Measurements from ENCODE around the gene FRMD4A.

FRMD4A gene

DNA sequence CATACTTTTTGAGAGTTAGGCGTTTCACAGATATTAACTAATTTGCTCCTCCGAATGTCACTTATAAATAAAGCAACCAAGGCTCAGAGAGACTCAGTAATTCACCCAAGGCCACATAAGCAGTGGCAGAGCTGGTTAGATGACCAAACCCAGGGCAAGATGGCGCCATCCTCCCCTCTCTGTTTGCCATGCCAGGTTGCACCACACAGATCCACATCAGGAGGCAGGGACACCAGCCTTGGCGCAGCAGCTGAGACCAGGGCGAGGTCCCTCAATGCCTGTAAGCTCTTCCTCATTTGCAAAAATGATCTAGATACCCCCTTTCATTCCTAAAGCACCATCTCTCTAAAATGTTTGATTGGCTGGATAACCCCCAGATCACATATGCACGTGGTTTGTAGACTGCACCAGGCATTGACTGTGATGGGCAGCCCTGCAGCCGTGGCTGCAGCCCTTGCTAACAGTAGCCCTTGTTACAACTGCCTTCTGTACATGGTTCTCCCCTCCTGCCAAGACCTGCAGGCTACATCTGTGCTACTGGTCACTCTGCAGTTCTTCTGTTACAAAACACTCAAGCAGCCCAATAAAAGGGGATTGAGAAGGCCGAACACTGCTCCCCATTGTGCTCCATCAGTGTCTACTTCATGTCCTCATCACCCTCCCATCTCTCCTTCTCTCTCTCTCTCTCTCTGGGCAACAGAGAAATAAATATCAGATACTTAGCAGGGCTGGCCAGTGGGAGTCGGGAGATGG lies 445.3 kb downstream of the FRMD4A start:
- no peak for DNase-seq (ENCODE audit: low spot score)
- Mint-ChIP-seq H3K36me3 (ENCODE audit: low read depth) (no peaks in the 10 kb centered on the region), H3K27ac (no peak overlapping the region), H3K27me3 (ENCODE audit: low read depth) (peaks cover 37% of the 10 kb centered on the region), H3K4me3 (no peak overlapping the region), H3K4me1 (ENCODE audit: low read depth) (no peaks in the 10 kb centered on the region), H3K9me3 (no peaks in the 10 kb centered on the region)

DNA sequence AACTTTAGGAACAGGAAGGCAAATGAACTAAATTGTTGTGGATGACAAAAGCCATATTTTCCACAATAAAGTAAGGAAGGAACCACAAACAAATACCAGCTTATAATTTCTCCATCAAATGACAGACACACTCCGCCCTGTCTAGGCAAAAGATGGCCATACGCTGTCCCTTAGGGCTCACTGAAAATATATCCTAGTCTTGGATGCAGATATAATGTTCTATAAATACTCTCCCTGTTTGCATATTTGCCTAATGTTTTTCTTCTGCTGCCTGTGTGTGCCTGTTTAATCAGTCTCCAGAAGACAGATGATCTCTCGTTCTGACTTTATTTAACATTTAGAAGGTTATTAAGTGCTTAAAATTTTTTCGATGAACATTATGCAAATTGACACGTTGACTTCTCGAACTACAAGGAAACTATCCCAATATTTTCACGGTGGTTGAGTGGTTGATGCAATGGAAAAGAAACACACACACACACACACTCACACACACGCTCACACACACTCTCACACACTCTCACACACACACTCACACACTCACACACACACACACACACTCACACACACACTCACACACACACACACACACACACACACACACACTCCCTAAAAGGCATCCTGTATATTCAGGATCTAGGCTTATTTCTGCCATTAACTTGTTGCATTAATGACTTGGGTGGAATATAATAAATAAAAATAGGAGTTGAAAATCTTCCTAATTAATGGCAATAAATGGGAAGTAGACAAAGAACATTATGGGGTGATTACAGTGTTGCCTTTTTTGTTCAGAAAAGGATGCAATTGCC lies 446.9 kb downstream of the FRMD4A start:
- Mint-ChIP-seq H3K4me1 (ENCODE audit: low read depth) (no peaks in the 10 kb centered on the region), H3K36me3 (ENCODE audit: low read depth) (no peaks in the 10 kb centered on the region), H3K4me3 (no peak overlapping the region), H3K27ac (no peak overlapping the region), H3K9me3 (no peaks in the 10 kb centered on the region), H3K27me3 (ENCODE audit: low read depth) (peaks cover 21% of the 10 kb centered on the region)
- no peak for DNase-seq (ENCODE audit: low spot score)

DNA sequence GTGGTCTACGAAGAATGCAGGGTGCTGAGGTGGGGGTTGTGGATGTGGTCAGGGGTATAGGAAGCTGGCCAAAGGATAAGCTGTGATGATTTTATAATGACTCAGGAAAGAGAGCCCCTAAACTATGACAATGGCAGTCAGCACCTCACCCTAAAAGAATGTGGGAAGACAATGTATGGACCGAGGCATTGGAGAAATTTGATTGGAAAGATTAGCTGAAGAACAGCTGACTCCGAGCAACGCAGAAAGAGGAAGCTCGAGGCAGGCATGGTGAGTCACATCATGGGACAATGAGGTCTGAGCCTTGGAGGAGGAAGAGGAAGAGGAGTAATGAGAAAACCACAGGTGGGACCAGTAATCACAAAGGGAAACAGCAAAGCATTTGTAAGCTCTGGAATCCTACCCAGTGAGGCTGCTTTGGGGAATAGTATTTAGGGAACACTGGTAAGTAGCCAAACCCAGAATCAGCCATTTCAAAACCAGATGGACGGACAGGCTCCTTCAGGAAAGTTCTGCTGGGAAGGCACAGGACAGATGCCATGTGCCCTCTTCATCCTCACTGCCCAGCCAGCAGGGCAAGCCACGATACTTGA lies 448.5 kb downstream of the FRMD4A start:
- no peak overlapping the region for H3K27ac Mint-ChIP-seq
- H3K27me3 Mint-ChIP-seq (ENCODE audit: low read depth) = peaks cover 8% of the 10 kb centered on the region
- DNase-seq (ENCODE audit: low spot score) = no peak
- no peaks in the 10 kb centered on the region for H3K9me3 Mint-ChIP-seq
- H3K36me3 Mint-ChIP-seq (ENCODE audit: low read depth) = no peaks in the 10 kb centered on the region
- H3K4me1 Mint-ChIP-seq (ENCODE audit: low read depth) = no peaks in the 10 kb centered on the region
- H3K4me3 Mint-ChIP-seq = no peak overlapping the region

DNA sequence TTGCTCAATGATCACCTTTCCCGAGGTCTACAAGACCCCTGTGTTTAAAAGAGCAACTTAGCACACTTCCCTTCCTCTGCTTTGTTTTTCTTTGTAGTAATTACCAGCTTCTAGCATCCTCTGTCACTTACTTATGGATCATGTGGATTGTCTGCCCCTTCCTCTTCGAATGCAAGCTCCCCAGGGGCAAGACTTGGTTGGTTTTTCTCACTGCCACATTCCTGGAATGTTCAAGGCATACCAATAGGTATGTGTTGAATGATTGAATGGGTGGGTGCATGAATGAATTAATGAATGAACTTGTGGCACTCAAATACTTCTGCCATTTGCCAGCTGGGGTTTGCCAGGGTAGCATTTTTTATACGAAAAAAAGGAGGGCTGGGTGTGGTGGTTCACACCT lies 450.0 kb downstream of the FRMD4A start:
- no peak for DNase-seq (ENCODE audit: low spot score)
- Mint-ChIP-seq H3K27me3 (ENCODE audit: low read depth) (peaks cover 2% of the 10 kb centered on the region), H3K9me3 (no peaks in the 10 kb centered on the region), H3K27ac (no peak overlapping the region), H3K36me3 (ENCODE audit: low read depth) (no peaks in the 10 kb centered on the region), H3K4me1 (ENCODE audit: low read depth) (no peaks in the 10 kb centered on the region), H3K4me3 (no peak overlapping the region)

DNA sequence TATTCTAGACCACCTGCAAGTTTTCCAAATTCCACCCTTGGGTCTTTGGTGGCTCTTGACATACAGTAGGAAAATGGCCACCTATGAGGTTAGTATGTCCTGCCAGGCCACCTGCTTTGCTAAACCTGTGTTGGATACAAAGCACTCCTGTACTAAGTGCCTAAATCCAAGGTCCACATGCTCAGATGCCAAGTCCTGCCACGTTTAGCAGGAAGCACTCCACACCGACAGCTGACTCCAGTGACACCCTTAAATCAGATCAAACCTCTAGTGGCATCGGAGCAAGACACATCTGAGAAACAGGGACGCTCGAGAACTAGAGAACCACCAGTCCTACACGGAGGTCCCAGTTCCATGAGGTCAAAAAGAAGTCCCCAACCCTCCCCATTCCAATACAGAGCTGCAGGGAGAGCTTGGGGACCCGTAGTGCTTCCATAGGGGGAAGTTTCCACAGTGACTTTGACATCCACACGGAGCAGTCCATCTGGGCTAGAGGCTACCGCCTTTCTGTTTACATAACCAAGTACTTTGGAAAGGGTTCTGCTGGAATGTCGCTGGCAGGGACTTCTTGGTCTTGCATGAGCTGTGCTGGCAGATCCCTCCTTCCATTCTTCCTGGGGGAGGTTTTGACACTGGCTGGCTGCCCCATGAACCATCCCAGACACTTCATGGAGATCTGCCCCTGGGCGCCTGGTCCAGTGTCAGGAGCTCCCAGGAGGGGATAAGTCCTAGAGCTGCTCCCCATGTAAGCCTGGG lies 453.4 kb downstream of the FRMD4A start:
- no peak overlapping the region for H3K27ac Mint-ChIP-seq
- H3K4me3 Mint-ChIP-seq = no peak overlapping the region
- H3K9me3 Mint-ChIP-seq = no peaks in the 10 kb centered on the region
- DNase-seq (ENCODE audit: low spot score) = no peak
- no peaks in the 10 kb centered on the region for H3K4me1 Mint-ChIP-seq (ENCODE audit: low read depth)
- peaks cover 3% of the 10 kb centered on the region for H3K27me3 Mint-ChIP-seq (ENCODE audit: low read depth)
- H3K36me3 Mint-ChIP-seq (ENCODE audit: low read depth) = no peaks in the 10 kb centered on the region

GRCh38 chr10:13873196-13873595 lies 457.5 kb downstream of the FRMD4A start:
- Mint-ChIP-seq H3K4me3 (no peak overlapping the region), H3K9me3 (no peaks in the 10 kb centered on the region)

GRCh38 chr10:13872411-13872810 lies 458.3 kb downstream of the FRMD4A start:
- Mint-ChIP-seq H3K9me3 (no peaks in the 10 kb centered on the region), H3K27ac (no peak overlapping the region), H3K4me3 (no peak overlapping the region), H3K4me1 (ENCODE audit: low read depth) (no peaks in the 10 kb centered on the region), H3K36me3 (ENCODE audit: low read depth) (no peaks in the 10 kb centered on the region), H3K27me3 (ENCODE audit: low read depth) (peaks cover 3% of the 10 kb centered on the region)
- no peak for DNase-seq (ENCODE audit: low spot score)

More at GRCh38 chr10:13873196-13873595, 457.5 kb downstream of the FRMD4A start:
- no peaks in the 10 kb centered on the region for H3K36me3 Mint-ChIP-seq (ENCODE audit: low read depth)
- no peak overlapping the region for H3K27ac Mint-ChIP-seq
- no peak for DNase-seq (ENCODE audit: low spot score)
- peaks cover 3% of the 10 kb centered on the region for H3K27me3 Mint-ChIP-seq (ENCODE audit: low read depth)
- H3K4me1 Mint-ChIP-seq (ENCODE audit: low read depth) = no peaks in the 10 kb centered on the region

- no peak for DNase-seq (ENCODE audit: low spot score)
- H3K36me3 Mint-ChIP-seq (ENCODE audit: low read depth) = no peaks in the 10 kb centered on the region
- H3K4me3 Mint-ChIP-seq = no peak overlapping the region
- H3K27ac Mint-ChIP-seq = no peak overlapping the region
- H3K27me3 Mint-ChIP-seq (ENCODE audit: low read depth) = peaks cover 3% of the 10 kb centered on the region
- no peaks in the 10 kb centered on the region for H3K9me3 Mint-ChIP-seq
- H3K4me1 Mint-ChIP-seq (ENCODE audit: low read depth) = no peaks in the 10 kb centered on the region
Measured at GRCh38 chr10:13871776-13872175, 458.9 kb downstream of the FRMD4A start.

DNA sequence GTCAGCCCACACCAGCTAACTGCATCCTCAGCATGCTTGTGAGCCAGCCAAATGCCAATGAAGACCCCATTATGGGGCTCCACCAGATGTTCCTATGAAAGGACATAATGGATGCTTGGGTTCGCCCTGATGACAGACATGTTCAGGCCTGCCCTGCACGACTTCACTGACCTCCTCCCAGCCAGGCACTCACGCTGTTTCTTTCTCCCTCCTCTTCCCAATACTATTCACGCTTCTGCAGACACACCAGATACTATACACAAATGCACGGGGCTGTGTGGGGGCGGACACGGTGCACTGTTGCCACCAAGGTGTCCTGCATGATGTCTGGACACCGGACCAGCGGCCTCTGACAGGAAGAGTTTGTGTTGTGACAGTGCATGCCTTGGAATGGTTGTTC lies 459.7 kb downstream of the FRMD4A start:
- Mint-ChIP-seq H3K36me3 (ENCODE audit: low read depth) (no peaks in the 10 kb centered on the region), H3K4me1 (ENCODE audit: low read depth) (no peaks in the 10 kb centered on the region), H3K4me3 (no peak overlapping the region), H3K27ac (no peak overlapping the region), H3K9me3 (no peaks in the 10 kb centered on the region), H3K27me3 (ENCODE audit: low read depth) (peaks cover 3% of the 10 kb centered on the region)
- no peak for DNase-seq (ENCODE audit: low spot score)

- H3K36me3 Mint-ChIP-seq (ENCODE audit: low read depth) = no peaks in the 10 kb centered on the region
- no peak for DNase-seq (ENCODE audit: low spot score)
- H3K27me3 Mint-ChIP-seq (ENCODE audit: low read depth) = peaks cover 3% of the 10 kb centered on the region
- no peaks in the 10 kb centered on the region for H3K9me3 Mint-ChIP-seq
- no peaks in the 10 kb centered on the region for H3K4me1 Mint-ChIP-seq (ENCODE audit: low read depth)
- no peak overlapping the region for H3K27ac Mint-ChIP-seq
- no peak overlapping the region for H3K4me3 Mint-ChIP-seq
Measured at GRCh38 chr10:13869295-13869664, 461.4 kb downstream of the FRMD4A start.

DNA sequence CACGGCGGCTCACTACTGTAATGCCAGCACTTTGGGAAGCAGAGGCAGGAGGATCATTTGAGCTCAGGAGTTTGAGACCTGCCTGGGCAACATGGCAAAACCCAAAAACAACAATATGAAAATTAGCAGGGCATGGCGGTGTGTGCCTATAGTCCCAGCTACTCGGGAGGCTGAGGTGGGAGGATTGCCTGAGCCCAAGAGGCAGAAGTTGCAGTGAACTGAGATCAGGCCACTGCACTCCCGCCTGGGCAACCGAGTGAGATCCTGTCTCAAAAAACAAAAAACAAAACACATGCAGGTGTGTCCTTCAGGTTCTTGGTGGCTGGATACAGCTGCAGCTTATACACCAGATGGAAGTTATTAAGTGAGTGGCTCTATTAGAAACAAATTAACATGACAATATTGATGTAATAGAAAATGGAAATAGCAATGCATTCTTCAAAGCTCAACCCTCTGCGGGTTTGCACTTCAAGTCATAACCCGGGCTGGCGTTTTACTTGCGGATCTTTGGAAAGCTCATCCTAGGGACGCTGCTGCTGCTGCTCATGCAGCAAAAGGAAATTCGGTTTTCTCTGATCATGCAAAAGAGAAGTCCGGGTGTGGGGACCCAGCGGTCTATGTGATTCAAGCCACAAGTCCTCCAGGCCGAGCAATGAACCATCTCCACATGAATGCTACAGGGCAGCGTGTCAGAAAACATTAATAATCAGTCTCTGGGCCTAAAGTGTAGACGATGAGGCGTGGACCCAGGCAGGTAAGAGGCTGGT lies 462.0 kb downstream of the FRMD4A start:
- Mint-ChIP-seq H3K27ac (no peak overlapping the region), H3K27me3 (ENCODE audit: low read depth) (peaks cover 3% of the 10 kb centered on the region), H3K9me3 (no peaks in the 10 kb centered on the region), H3K4me1 (ENCODE audit: low read depth) (no peaks in the 10 kb centered on the region), H3K4me3 (no peak overlapping the region), H3K36me3 (ENCODE audit: low read depth) (no peaks in the 10 kb centered on the region)
- DNase-seq (ENCODE audit: low spot score) = no peak

- H3K27ac Mint-ChIP-seq = no peak overlapping the region
- H3K27me3 Mint-ChIP-seq (ENCODE audit: low read depth) = peaks cover 3% of the 10 kb centered on the region
- H3K9me3 Mint-ChIP-seq = no peaks in the 10 kb centered on the region
- DNase-seq (ENCODE audit: low spot score) = no peak
- no peaks in the 10 kb centered on the region for H3K36me3 Mint-ChIP-seq (ENCODE audit: low read depth)
- no peak overlapping the region for H3K4me3 Mint-ChIP-seq
- no peaks in the 10 kb centered on the region for H3K4me1 Mint-ChIP-seq (ENCODE audit: low read depth)
Measured at GRCh38 chr10:13867822-13868221, 462.9 kb downstream of the FRMD4A start.

GRCh38 chr10:13865758-13866491 lies 464.8 kb downstream of the FRMD4A start:
- H3K36me3 Mint-ChIP-seq (ENCODE audit: low read depth) = no peaks in the 10 kb centered on the region
- H3K4me1 Mint-ChIP-seq (ENCODE audit: low read depth) = no peaks in the 10 kb centered on the region
- H3K4me3 Mint-ChIP-seq = no peak overlapping the region
- H3K27ac Mint-ChIP-seq = no peak overlapping the region
- H3K9me3 Mint-ChIP-seq = no peaks in the 10 kb centered on the region
- DNase-seq (ENCODE audit: low spot score) = no peak
- peaks cover 11% of the 10 kb centered on the region for H3K27me3 Mint-ChIP-seq (ENCODE audit: low read depth)

Data from T-helper 2 cell treated with Interferon-gamma antibody and Interleukin-4, amounts not matched to agents 5 μg/mL and 100 μg/mL, for 36 hours (primary cell).